OCI-LY1 (cell line): Measurements from ENCODE around the gene PRKAR2B.
"Not testable (repeated sequence)": the region's sequence is repeated elsewhere in the genome, so short reads cannot be mapped to it uniquely, and the experiment has no call there.

Experiments
- H2AFZ ChIP-seq: fragments of 200-600 bp; sonication (generic), shearing (Covaris generic); 2 replicates; pipeline ENCODE4 v1.6.0; 2014; ENCODE audit warnings: antibody characterized with exemption, mild to moderate bottlenecking, low read length
- H3F3A ChIP-seq: fragments of 200-600 bp; sonication (generic), shearing (Covaris generic); 2 replicates; pipeline ENCODE4 v1.6.0; 2014; ENCODE audit warnings: mild to moderate bottlenecking, antibody characterized with exemption, low read length, moderate library complexity; ENCODE audit not compliant: insufficient read depth
- H3K27ac ChIP-seq: fragments of 200-600 bp; sonication (generic); 2 replicates; pipeline ENCODE4 v1.5.1; 2014; ENCODE audit warnings: low read length, mixed run types, mild to moderate bottlenecking, low read depth; ENCODE audit not compliant: poor library complexity, severe bottlenecking
- H3K27me3 ChIP-seq: fragments of 200-600 bp; sonication (generic); 2 replicates; pipeline ENCODE4 v1.6.0; 2014; ENCODE audit warnings: antibody characterized with exemption, mild to moderate bottlenecking, low read length, moderate library complexity; ENCODE audit not compliant: insufficient read depth
- H3K36me3 ChIP-seq: fragments of 200-600 bp; sonication (generic); 2 replicates; pipeline ENCODE4 v1.6.1; 2014; ENCODE audit warnings: mild to moderate bottlenecking, antibody characterized with exemption, low read length, moderate library complexity, mixed read lengths; ENCODE audit not compliant: insufficient read depth
- H3K4me1 ChIP-seq: fragments of 200-600 bp; sonication (generic); 2 replicates; pipeline ENCODE4 v1.5.1; 2014; ENCODE audit warnings: mild to moderate bottlenecking, low read length, moderate library complexity; ENCODE audit not compliant: insufficient read depth, severe bottlenecking
- H3K4me2 ChIP-seq: fragments of 200-600 bp; sonication (generic), shearing (Covaris generic); 2 replicates; pipeline ENCODE4 v1.6.1; 2014; ENCODE audit warnings: low read length
- H3K4me3 ChIP-seq: fragments of 200-600 bp; sonication (generic); 2 replicates; pipeline ENCODE4 v1.5.1; 2014; ENCODE audit warnings: low read length, low read depth, mild to moderate bottlenecking, mixed read lengths; ENCODE audit not compliant: poor library complexity, severe bottlenecking
- H3K79me2 ChIP-seq: fragments of 200-600 bp; shearing (Covaris generic); 2 replicates; pipeline ENCODE4 v1.6.1; 2016; ENCODE audit warnings: mixed run types, low read length, mixed read lengths; ENCODE audit not compliant: insufficient read depth
- H3K9ac ChIP-seq: fragments of 200-600 bp; sonication (generic), shearing (Covaris generic); 2 replicates; pipeline ENCODE4 v1.6.1; 2014; ENCODE audit warnings: mild to moderate bottlenecking, low read length, mixed read lengths
- H3K9me2 ChIP-seq: fragments of 200-600 bp; sonication (generic), shearing (Covaris generic); 2 replicates; pipeline ENCODE4 v1.6.1; 2014; ENCODE audit warnings: low read depth, mild to moderate bottlenecking, low read length, mixed read lengths
- H3K9me3 ChIP-seq: fragments of 200-600 bp; shearing (Covaris generic); 2 replicates; pipeline ENCODE4 v1.6.1; 2014; ENCODE audit warnings: low read length, mixed read lengths
- H4K20me1 ChIP-seq: fragments of 200-600 bp; sonication (generic), shearing (Covaris generic); 2 replicates; pipeline ENCODE4 v1.6.0; 2016; ENCODE audit warnings: mild to moderate bottlenecking, low read length; ENCODE audit not compliant: insufficient read depth
- EZH2 ChIP-seq: fragments of 200-600 bp; sonication (generic), shearing (Covaris generic); IDR thresholded peaks from 2 replicates; pipeline ENCODE4 v1.8.0; 2017; ENCODE audit warnings: borderline replicate concordance, mixed run types, mild to moderate bottlenecking, antibody characterized with exemption, low read length, moderate library complexity, mixed read lengths
- TF ChIP-seq, protein P1 (sequence below): fragments of 200-600 bp; sonication (generic), shearing (Covaris generic); IDR thresholded peaks from 2 replicates; pipeline ENCODE4 v1.5.1; 2017; ENCODE audit warnings: mild to moderate bottlenecking, antibody characterized with exemption, low read length, moderate library complexity, mixed read lengths

Gene PRKAR2B

DNA sequence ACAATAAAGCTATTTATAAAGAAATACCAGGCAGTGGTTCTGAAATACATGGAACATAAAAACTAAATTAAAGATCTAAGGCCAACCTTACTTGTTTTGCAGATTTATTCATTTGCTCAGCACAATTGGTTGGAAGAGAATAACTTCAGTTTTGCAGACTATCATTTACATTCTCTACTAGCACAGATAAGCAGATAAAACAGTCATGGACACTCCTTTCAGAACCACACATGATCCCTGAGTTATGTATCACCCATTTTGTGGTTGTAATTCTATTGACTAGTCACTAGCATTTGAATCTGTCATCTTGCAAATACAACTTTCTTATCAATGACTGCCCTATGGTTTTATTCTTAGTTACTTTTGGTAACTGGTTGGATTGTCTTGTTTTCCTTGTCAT lies 45.1 kb downstream of the PRKAR2B start:
- Histone ChIP-seq H3K27ac (no peak overlapping the region), H3K4me2 (no peak overlapping the region), H3K9me3 (no peaks in the 10 kb centered on the region), H3K9ac (no peak overlapping the region), H3K27me3 (no peaks in the 10 kb centered on the region), H3K79me2 (no peaks in the 10 kb centered on the region), H3K9me2 (no peaks in the 10 kb centered on the region), H3K4me1 (no peaks in the 10 kb centered on the region), H3F3A (no peaks in the 10 kb centered on the region), H4K20me1 (no peaks in the 10 kb centered on the region), H2AFZ (no peak overlapping the region), H3K36me3 (no peaks in the 10 kb centered on the region), H3K4me3 (no peak overlapping the region)
- no peak for TF ChIP-seq EZH2
- TF ChIP-seq, protein P1, sequence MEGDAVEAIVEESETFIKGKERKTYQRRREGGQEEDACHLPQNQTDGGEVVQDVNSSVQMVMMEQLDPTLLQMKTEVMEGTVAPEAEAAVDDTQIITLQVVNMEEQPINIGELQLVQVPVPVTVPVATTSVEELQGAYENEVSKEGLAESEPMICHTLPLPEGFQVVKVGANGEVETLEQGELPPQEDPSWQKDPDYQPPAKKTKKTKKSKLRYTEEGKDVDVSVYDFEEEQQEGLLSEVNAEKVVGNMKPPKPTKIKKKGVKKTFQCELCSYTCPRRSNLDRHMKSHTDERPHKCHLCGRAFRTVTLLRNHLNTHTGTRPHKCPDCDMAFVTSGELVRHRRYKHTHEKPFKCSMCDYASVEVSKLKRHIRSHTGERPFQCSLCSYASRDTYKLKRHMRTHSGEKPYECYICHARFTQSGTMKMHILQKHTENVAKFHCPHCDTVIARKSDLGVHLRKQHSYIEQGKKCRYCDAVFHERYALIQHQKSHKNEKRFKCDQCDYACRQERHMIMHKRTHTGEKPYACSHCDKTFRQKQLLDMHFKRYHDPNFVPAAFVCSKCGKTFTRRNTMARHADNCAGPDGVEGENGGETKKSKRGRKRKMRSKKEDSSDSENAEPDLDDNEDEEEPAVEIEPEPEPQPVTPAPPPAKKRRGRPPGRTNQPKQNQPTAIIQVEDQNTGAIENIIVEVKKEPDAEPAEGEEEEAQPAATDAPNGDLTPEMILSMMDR: no peak

DNA sequence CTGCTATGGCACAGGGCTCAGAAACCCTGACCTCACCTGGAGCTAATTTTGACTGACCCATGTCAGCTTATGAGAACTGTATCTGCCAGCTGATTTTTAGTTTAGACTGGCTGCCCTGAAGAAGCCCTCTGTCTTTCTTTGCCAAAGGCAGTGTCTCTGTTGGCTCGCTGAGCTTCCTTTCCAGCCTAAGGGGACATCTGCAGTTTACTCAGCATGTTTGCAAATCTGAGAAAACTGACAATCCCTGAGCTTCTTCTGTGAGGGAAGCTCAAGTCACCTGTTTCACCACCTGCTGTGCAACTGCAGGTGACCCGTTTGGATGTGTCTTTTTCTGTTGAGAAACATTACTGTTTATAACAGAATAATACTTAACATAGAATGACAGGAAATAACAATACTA lies 46.0 kb downstream of the PRKAR2B start:
- Histone ChIP-seq H3F3A (no peaks in the 10 kb centered on the region), H3K9me3 (no peaks in the 10 kb centered on the region), H3K9me2 (no peaks in the 10 kb centered on the region), H3K4me2 (no peak overlapping the region), H3K27me3 (no peaks in the 10 kb centered on the region), H4K20me1 (no peaks in the 10 kb centered on the region), H2AFZ (no peak overlapping the region), H3K4me1 (no peaks in the 10 kb centered on the region), H3K36me3 (no peaks in the 10 kb centered on the region), H3K9ac (no peak overlapping the region), H3K4me3 (no peak overlapping the region), H3K79me2 (no peaks in the 10 kb centered on the region), H3K27ac (no peak overlapping the region)
- TF ChIP-seq, protein P1: no peak
- TF ChIP-seq EZH2: no peak

DNA sequence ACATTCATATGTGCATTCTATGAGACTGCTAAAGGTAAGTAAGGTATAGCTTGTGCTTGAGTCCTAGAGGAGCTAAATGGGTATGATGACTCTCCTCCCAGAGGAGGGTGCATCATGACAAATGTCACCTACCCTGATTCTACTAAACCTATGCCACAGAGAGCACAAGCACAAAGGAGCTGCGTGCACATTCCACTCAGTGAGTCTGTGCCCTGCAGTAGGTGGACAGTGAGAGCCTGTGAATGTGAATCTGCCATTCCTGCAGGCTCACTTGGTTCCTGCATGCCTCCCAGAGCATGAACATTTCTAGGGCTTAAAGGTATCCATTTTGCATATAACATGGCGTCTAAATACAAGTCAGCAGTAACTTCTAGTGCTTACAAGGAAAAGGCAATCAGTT lies 46.8 kb downstream of the PRKAR2B start:
- no peaks in the 10 kb centered on the region for H3K36me3 ChIP-seq
- H3K9me3 ChIP-seq: no peaks in the 10 kb centered on the region
- no peak overlapping the region for H2AFZ ChIP-seq
- H3K27ac ChIP-seq: no peak overlapping the region
- H3K4me3 ChIP-seq: no peak overlapping the region
- no peaks in the 10 kb centered on the region for H3K27me3 ChIP-seq
- H3K4me2 ChIP-seq: no peak overlapping the region
- no peaks in the 10 kb centered on the region for H3K4me1 ChIP-seq
- H3K79me2 ChIP-seq: no peaks in the 10 kb centered on the region
- no peak overlapping the region for H3K9ac ChIP-seq
- TF ChIP-seq EZH2: no peak
- TF ChIP-seq, protein P1: no peak
- no peaks in the 10 kb centered on the region for H3F3A ChIP-seq
- no peaks in the 10 kb centered on the region for H4K20me1 ChIP-seq
- no peaks in the 10 kb centered on the region for H3K9me2 ChIP-seq

DNA sequence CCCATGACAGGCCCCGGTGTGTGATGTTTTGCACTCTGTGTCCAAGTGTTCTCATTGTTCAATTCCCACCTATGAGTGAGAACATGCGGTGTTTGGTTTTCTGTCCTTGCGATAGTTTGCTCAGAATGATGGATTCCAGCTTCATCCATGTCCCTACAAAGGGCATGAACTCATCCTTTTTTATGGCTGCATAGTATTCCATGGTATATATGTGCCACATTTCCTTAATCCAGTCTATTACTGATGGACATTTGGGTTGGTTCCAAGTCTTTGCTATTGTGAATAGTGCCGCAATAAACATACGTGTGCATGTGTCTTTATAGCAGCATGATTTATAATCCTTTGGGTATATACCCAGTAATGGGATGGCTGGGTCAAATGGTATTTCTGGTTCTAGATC lies 49.2 kb downstream of the PRKAR2B start:
- not testable (repeated sequence) for H3K9ac ChIP-seq, H3K79me2 ChIP-seq, H3K4me2 ChIP-seq, H3F3A ChIP-seq, H3K9me2 ChIP-seq, H3K27me3 ChIP-seq, H3K9me3 ChIP-seq, H3K4me1 ChIP-seq, H3K27ac ChIP-seq, H2AFZ ChIP-seq, H3K4me3 ChIP-seq, H3K36me3 ChIP-seq, H4K20me1 ChIP-seq

DNA sequence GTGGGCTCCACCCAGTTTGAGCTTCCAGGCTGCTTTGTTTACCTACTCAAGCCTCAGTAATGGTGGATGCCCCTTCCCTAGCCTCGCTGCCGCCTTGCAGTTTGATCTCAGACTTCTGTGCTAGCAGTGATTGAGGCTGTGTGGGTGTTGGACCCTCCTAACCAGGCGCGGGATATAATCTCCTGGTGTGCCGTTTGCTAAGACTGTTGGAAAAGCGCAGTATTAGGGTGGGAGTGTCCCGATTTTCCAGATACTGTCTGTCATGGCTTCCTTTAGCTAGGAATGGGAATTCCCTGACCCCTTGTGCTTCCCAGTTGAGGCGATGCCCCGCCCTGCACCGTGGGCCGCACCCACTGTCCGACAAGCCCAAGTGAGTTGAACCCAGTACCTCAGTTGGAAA lies 54.6 kb downstream of the PRKAR2B start:
- not testable (repeated sequence) for H2AFZ ChIP-seq, H3K36me3 ChIP-seq

More for the DNA sequence above, 54.6 kb downstream of the PRKAR2B start:
- not testable (repeated sequence) for H3K79me2 ChIP-seq, H3F3A ChIP-seq, H3K9me2 ChIP-seq, H3K9me3 ChIP-seq, H3K27me3 ChIP-seq, H3K4me3 ChIP-seq, H3K27ac ChIP-seq, H3K4me2 ChIP-seq, H3K9ac ChIP-seq, H4K20me1 ChIP-seq, H3K4me1 ChIP-seq
